ENCODE data around the gene ZNF148. TPM values are rescaled to one million over a fixed set of nuclear protein-coding genes. Genes with fewer than 3 reads are reported as not detected.
A peak's percentile ranks its signal among the peaks of the same experiment; 100 is the strongest.

Gene ZNF148
- total RNA-seq, 1 experiment from 2014 or later = 19.7 TPM

DNA sequence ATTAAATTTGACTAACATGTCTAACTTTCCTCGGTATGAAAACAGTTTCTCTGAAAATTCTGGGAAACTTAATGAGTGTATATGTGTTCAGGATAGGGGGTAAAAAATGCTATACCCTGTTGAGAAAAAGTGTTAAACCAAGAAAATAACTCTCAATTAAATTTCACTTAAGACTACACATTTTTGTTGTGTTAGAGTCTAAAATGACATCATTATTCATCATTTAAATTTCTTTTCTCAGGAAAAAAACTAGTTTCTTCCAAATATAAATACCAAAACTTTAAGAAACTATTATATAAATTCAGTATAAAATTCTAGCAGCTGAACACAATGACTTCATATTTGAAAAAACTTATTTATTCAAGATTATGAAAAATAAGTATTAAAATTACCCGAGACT, 52.2 kb downstream of the ZNF148 start:
- H3K27ac Mint-ChIP-seq = no peak overlapping the region
- ATAC-seq (no peak), DNase-seq (ENCODE audit: low spot score) (no peak)
- TF ChIP-seq STAT6 (CRISPR knock-in tag; conservative IDR thresholded peaks at IDR 0.05; ENCODE audit: low read depth) = no peak
- no peak for TF ChIP-seq GABPB1 (CRISPR knock-in tag; IDR thresholded peaks at IDR 0.05)
- TF ChIP-seq ZNF671 (CRISPR knock-in tag; IDR thresholded peaks at IDR 0.05) = no peak
- no peak for TF ChIP-seq ZNF396 (CRISPR knock-in tag; IDR thresholded peaks at IDR 0.05; ENCODE audit: borderline replicate concordance)
- TF ChIP-seq FOXK1 (CRISPR knock-in tag; IDR thresholded peaks at IDR 0.05) = no peak
- no peak for TF ChIP-seq MLX (CRISPR knock-in tag; IDR thresholded peaks at IDR 0.05)
- no peak for TF ChIP-seq FOXJ3 (CRISPR knock-in tag; IDR thresholded peaks at IDR 0.05; ENCODE audit: borderline replicate concordance)
- POLR2A ChIA-PET = no interaction called here
- H3K27me3 Mint-ChIP-seq (ENCODE audit: low read depth) = no peaks in the 10 kb centered on the region
- peaks cover 3% of the 10 kb centered on the region; the same call in 1 of the 2 replicates for H3K36me3 Mint-ChIP-seq
- no peaks in the 10 kb centered on the region for H3K9me3 Mint-ChIP-seq
- CTCF ChIA-PET = no interaction called here
- no peak overlapping the region for H3K4me3 Mint-ChIP-seq
- peaks cover 30% of the 10 kb centered on the region for H3K4me1 Mint-ChIP-seq

GRCh38 chr3:125322166-125322565, 53.0 kb downstream of the ZNF148 start:
- ChIA-PET CTCF (no interaction called here), POLR2A (interaction anchor here (0.7 kb wide), 1 partner anchor 9 kb away, joined by 8 read pairs; no protein-coding TSS in a partner anchor)
- no peaks in the 10 kb centered on the region for H3K27me3 Mint-ChIP-seq (ENCODE audit: low read depth)
- H3K4me3 Mint-ChIP-seq = no peak overlapping the region
- H3K36me3 Mint-ChIP-seq = peaks cover 3% of the 10 kb centered on the region; the same call in 1 of the 2 replicates
- no peak for DNase-seq (ENCODE audit: low spot score)
- no peak for ATAC-seq
- peaks cover 31% of the 10 kb centered on the region for H3K4me1 Mint-ChIP-seq
- H3K9me3 Mint-ChIP-seq = no peaks in the 10 kb centered on the region
- peak overlapping the region; percentile 80; the same call in 1 of the 2 replicates for H3K27ac Mint-ChIP-seq
- TF ChIP-seq NFATC4 (CRISPR knock-in tag; IDR thresholded peaks at IDR 0.05) = no peak
- no peak for TF ChIP-seq TEAD1 (CRISPR knock-in tag; IDR thresholded peaks at IDR 0.05)

DNA sequence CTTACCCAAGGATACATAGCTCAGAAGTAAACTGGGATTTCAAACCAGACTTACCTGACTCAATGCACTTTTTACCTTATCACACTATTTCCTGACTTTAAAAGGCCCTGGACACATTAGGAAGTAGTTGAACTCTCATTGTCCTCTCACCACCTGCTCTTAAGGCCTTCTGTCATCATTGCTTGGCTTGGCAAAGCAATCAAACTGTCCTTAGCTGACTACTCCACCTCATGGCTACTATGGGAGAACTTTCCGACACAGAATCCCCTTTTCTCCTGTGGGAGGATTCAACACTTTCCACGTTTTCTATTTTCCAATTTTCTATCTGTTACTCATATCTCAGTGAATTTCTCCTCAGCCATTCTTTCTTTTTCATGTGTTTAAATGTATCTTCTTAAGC, 55.4 kb downstream of the ZNF148 start:
- peak; percentile 32; the same call in 1 of the 2 replicates for ATAC-seq
- Mint-ChIP-seq H3K4me3 (no peak overlapping the region), H3K36me3 (peaks cover 3% of the 10 kb centered on the region; the same call in 1 of the 2 replicates), H3K9me3 (no peaks in the 10 kb centered on the region), H3K4me1 (peaks cover 22% of the 10 kb centered on the region), H3K27me3 (ENCODE audit: low read depth) (no peaks in the 10 kb centered on the region), H3K27ac (no peak overlapping the region; the same call in 1 of the 2 replicates)
- no peak for DNase-seq (ENCODE audit: low spot score)
- ChIA-PET CTCF (no interaction called here), POLR2A (interaction anchor here (0.6 kb wide), 1 partner anchor 13 kb away, joined by 5 read pairs; no protein-coding TSS in a partner anchor)
- TF ChIP-seq MXD4 (CRISPR knock-in tag; IDR thresholded peaks at IDR 0.05; ENCODE audit: borderline replicate concordance) (no peak), TEAD4 (CRISPR knock-in tag; IDR thresholded peaks at IDR 0.05) (no peak), NFE2L1 (CRISPR knock-in tag; IDR thresholded peaks at IDR 0.05) (no peak), IRF2 (CRISPR knock-in tag; IDR thresholded peaks at IDR 0.05; ENCODE audit: borderline replicate concordance, low read depth) (no peak), PRRX2 (CRISPR knock-in tag; IDR thresholded peaks at IDR 0.05) (no peak), HMGA2 (CRISPR knock-in tag; IDR thresholded peaks at IDR 0.05) (no peak), TEAD1 (CRISPR knock-in tag; IDR thresholded peaks at IDR 0.05) (no peak), ESRRA (CRISPR knock-in tag; IDR thresholded peaks at IDR 0.05; ENCODE audit: borderline replicate concordance) (no peak), ZNF219 (CRISPR knock-in tag; IDR thresholded peaks at IDR 0.05; ENCODE audit: borderline replicate concordance) (no peak), ZNF416 (CRISPR knock-in tag; IDR thresholded peaks at IDR 0.05) (no peak), USF2 (CRISPR knock-in tag; IDR thresholded peaks at IDR 0.05) (no peak), ZNF423 (CRISPR knock-in tag; IDR thresholded peaks at IDR 0.05) (no peak), MAX (CRISPR knock-in tag; IDR thresholded peaks at IDR 0.05) (no peak)
